BLaER1 treated with 17β-estradiol and CSF1 and Interleukin-3, amounts not matched to agents 10 nM and 100 nM (cell line): ENCODE measurements around the gene MYLK.

Experiments
- H3K27ac ChIP-seq, 11 experiments: shearing (Covaris generic); formaldehyde crosslinking; 2 replicates each; pipeline ENCODE4 v1.8.1; 2022
- H3K27me3 ChIP-seq, 11 experiments: shearing (Covaris generic); formaldehyde crosslinking; 2 replicates each; pipeline ENCODE4 v1.8.1; 2022
- H3K36me3 ChIP-seq, 11 experiments: shearing (Covaris generic); formaldehyde crosslinking; 2 replicates each; pipeline ENCODE4 v1.8.1; 2022
- H3K4me1 ChIP-seq, 10 experiments: shearing (Covaris generic); formaldehyde crosslinking; 2 replicates each; pipeline ENCODE4 v1.8.1; 2022
- H3K4me2 ChIP-seq, 11 experiments: shearing (Covaris generic); formaldehyde crosslinking; 2 replicates each; pipeline ENCODE4 v1.8.1; 2022
- H3K4me3 ChIP-seq, 10 experiments: shearing (Covaris generic); formaldehyde crosslinking; 2 replicates each; pipeline ENCODE4 v1.8.1; 2022
- H3K9ac ChIP-seq, 11 experiments: shearing (Covaris generic); formaldehyde crosslinking; 2 replicates each; pipeline ENCODE4 v1.8.1; 2022
- H3K9me3 ChIP-seq, 11 experiments: shearing (Covaris generic); formaldehyde crosslinking; replicated peaks in 1 of 11; 2 replicates each; pipeline ENCODE4 v1.8.1; 2022
- H4K20me1 ChIP-seq, 11 experiments: shearing (Covaris generic); formaldehyde crosslinking; 2 replicates each; pipeline ENCODE4 v1.8.1; 2022
- Cebpa-rat ChIP-seq, 11 experiments: shearing (Covaris generic); IDR thresholded peaks; 2 replicates each; pipeline ENCODE4 v1.8.1; 2022

Gene MYLK

DNA sequence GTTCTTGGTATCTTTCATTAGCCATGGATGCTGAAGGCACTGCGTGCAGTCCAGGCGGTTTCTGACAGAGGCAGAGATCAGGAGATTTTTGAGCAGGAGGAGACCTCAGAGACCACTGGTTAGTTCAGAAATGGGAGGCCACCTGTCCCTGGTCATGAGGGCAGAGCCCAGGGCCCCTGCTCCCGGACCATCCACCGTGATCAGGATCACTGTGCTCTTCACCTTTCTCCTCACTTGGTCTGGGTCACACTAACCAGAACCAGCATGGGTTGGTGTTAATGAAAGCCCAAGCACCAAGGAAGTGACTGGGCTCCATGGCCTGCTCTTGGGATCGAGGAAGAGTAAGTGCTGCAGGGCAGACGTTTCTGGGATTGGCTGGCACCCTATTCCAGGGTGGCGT, 257.3 kb downstream of the MYLK start:
- Histone ChIP-seq H3K27me3 (no peaks in the 10 kb centered on the region), H4K20me1 (no peaks in the 10 kb centered on the region; a peak in 1 of 22 replicates), H3K9ac (no peak overlapping the region), H3K4me2 (no peak overlapping the region), H3K27ac (no peak overlapping the region), H3K36me3 (peaks cover 0 to 88% (median 52%) of the 10 kb centered on the region in 11 experiments; a peak in 14 of 22 replicates), H3K9me3 (no peaks in the 10 kb centered on the region), H3K4me1 (peaks cover 0 to 3% (median 0%) of the 10 kb centered on the region in 10 experiments; a peak in 3 of 20 replicates), H3K4me3 (no peak overlapping the region)
- TF ChIP-seq Cebpa-rat (IDR thresholded peaks at IDR 0.05) = no peak

GRCh38 chr3:123624302-123624701, 259.8 kb downstream of the MYLK start:
- H3K9ac ChIP-seq = no peak overlapping the region
- no peak for TF ChIP-seq Cebpa-rat (IDR thresholded peaks at IDR 0.05)
- H3K4me1 ChIP-seq = peaks cover 3 to 13% (median 11%) of the 10 kb centered on the region in 10 experiments
- peaks cover 0 to 85% (median 41%) of the 10 kb centered on the region in 11 experiments; a peak in 13 of 22 replicates for H3K36me3 ChIP-seq
- H3K4me3 ChIP-seq = no peak overlapping the region
- 0 out of 22 replicates have a peak, but pooled peaks cover 0 to under 1% (median 0%) of the 10 kb centered on the region in 11 experiments for H4K20me1 ChIP-seq
- H3K4me2 ChIP-seq = no peak overlapping the region; a peak in 1 of 22 replicates
- no peak overlapping the region for H3K27ac ChIP-seq
- no peaks in the 10 kb centered on the region for H3K27me3 ChIP-seq
- no peaks in the 10 kb centered on the region for H3K9me3 ChIP-seq

- TF ChIP-seq Cebpa-rat (IDR thresholded peaks at IDR 0.05) = no peak
- Histone ChIP-seq H3K4me2 (no peak overlapping the region), H3K27me3 (no peaks in the 10 kb centered on the region), H3K4me1 (peaks cover 12 to 22% (median 18%) of the 10 kb centered on the region in 10 experiments), H3K9ac (no peak overlapping the region), H4K20me1 (peaks cover 0 to 6% (median 0%) of the 10 kb centered on the region in 11 experiments; a peak in 3 of 22 replicates), H3K36me3 (peaks cover 0 to 76% (median 34%) of the 10 kb centered on the region in 11 experiments; a peak in 13 of 22 replicates), H3K27ac (no peak overlapping the region), H3K4me3 (no peak overlapping the region), H3K9me3 (no peaks in the 10 kb centered on the region)
Observed at GRCh38 chr3:123623346-123623880, 260.7 kb downstream of the MYLK start.

DNA sequence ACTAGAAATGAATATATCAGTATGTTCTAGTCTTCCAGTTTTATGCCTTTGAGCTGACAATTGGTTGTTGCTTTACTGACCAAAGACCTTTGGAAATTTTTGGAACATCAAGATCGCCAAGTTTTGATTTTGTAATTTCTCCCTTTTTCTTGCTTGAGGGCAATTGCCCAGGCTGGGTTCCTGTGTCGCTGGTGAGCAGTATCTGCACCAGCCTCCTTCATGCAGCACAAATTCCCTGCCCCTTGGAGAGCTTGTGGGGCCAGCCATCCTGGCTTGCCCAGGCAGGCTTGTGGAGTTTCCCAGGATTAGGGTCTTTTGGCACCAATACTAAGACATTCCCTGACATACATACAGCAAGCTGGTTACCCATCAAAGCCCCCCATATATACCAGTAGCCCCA, 261.4 kb downstream of the MYLK start:
- Histone ChIP-seq H4K20me1 (peaks cover 0 to 12% (median 0%) of the 10 kb centered on the region in 11 experiments; a peak in 3 of 22 replicates), H3K9ac (no peak overlapping the region), H3K27me3 (no peaks in the 10 kb centered on the region), H3K27ac (no peak overlapping the region), H3K4me1 (peaks cover 18 to 28% (median 25%) of the 10 kb centered on the region in 10 experiments), H3K36me3 (peaks cover 0 to 76% (median 28%) of the 10 kb centered on the region in 11 experiments; a peak in 13 of 22 replicates), H3K9me3 (no peaks in the 10 kb centered on the region), H3K4me3 (no peak overlapping the region), H3K4me2 (no peak overlapping the region)
- no peak for TF ChIP-seq Cebpa-rat (IDR thresholded peaks at IDR 0.05)

DNA sequence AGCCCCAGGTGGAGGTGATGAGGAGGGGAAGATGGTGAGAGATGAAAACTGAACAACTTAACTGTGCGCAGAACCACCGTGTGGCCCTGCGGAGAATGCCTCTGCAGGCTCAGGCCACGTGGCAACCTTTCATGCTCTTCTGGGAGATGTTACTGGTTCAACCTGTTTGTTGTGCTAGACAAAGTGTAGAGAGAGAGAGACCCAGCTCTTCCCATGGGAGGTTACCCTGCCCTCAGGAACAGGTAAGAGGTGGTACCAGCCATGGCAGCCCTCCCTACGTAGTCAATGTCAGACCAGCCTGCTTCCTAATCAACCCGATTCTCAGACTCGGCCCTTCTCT, 262.3 kb downstream of the MYLK start:
- no peaks in the 10 kb centered on the region for H3K27me3 ChIP-seq

DNA sequence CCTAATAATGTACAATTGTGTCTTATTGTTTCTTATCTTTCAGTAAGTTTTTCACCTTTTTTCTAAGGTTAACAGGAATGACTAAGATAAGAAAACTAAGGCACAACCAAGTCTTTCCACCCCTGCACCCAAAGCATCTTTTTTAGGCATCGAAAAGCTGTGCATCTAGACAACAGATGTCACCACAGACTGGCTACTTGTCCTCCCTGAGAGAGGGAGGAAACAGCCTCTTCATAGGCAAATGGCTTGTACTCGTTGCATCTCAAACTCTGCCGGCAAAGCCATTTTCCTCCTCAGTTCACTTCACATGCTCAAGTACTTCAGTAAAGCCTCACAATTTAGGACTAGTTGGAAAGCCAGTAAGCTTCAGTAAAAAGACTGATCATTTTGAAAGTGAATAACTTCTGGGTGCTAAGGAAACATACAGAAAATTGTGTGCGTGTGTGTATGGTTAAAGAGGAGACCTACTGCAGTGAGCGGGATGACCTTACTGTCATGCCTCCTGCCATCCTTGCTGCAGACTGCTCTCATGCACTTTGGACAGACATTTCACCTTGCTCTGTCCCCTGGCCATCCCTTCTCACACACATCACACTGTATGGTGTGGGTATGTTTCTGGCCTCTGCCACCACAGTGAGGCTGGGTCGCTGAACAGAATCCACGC, 262.8 kb downstream of the MYLK start:
- no peak overlapping the region for H3K4me3 ChIP-seq
- H3K9me3 ChIP-seq = no peaks in the 10 kb centered on the region
- H3K27ac ChIP-seq = no peak overlapping the region
- no peaks in the 10 kb centered on the region for H3K27me3 ChIP-seq
- TF ChIP-seq Cebpa-rat (IDR thresholded peaks at IDR 0.05) = no peak
- H3K4me1 ChIP-seq = peaks cover 21 to 39% (median 32%) of the 10 kb centered on the region in 10 experiments
- H3K9ac ChIP-seq = no peak overlapping the region
- H4K20me1 ChIP-seq = peaks cover 0 to 14% (median 0%) of the 10 kb centered on the region in 11 experiments; a peak in 4 of 22 replicates
- peaks cover 0 to 76% (median 18%) of the 10 kb centered on the region in 11 experiments; a peak in 13 of 22 replicates for H3K36me3 ChIP-seq
- no peak overlapping the region for H3K4me2 ChIP-seq

More for the DNA sequence above, 262.3 kb downstream of the MYLK start:
- no peak overlapping the region for H3K4me2 ChIP-seq
- H3K9me3 ChIP-seq = no peaks in the 10 kb centered on the region
- TF ChIP-seq Cebpa-rat (IDR thresholded peaks at IDR 0.05) = no peak
- no peak overlapping the region for H3K4me3 ChIP-seq
- peaks cover 21 to 36% (median 32%) of the 10 kb centered on the region in 10 experiments for H3K4me1 ChIP-seq
- peaks cover 0 to 76% (median 23%) of the 10 kb centered on the region in 11 experiments; a peak in 13 of 22 replicates for H3K36me3 ChIP-seq
- H3K9ac ChIP-seq = no peak overlapping the region
- H3K27ac ChIP-seq = no peak overlapping the region
- H4K20me1 ChIP-seq = peaks cover 0 to 14% (median 0%) of the 10 kb centered on the region in 11 experiments; a peak in 4 of 22 replicates

- no peak for TF ChIP-seq Cebpa-rat (IDR thresholded peaks at IDR 0.05)
- Histone ChIP-seq H3K27ac (0 out of 22 replicates have a peak overlapping the region, but pooled peaks of 2 of the 11 experiments have one; percentile 5 to 7), H3K4me2 (peak overlapping the region in 3 of 11 experiments; percentile 7 to 97 (median 29); a peak in 6 of 22 replicates), H3K4me1 (peaks cover 21 to 39% (median 32%) of the 10 kb centered on the region in 10 experiments), H3K4me3 (no peak overlapping the region), H4K20me1 (peaks cover 0 to 14% (median 0%) of the 10 kb centered on the region in 11 experiments; a peak in 4 of 22 replicates), H3K27me3 (no peaks in the 10 kb centered on the region), H3K9ac (no peak overlapping the region), H3K36me3 (peaks cover 0 to 74% (median 16%) of the 10 kb centered on the region in 11 experiments; a peak in 13 of 22 replicates), H3K9me3 (no peaks in the 10 kb centered on the region)
Observed at GRCh38 chr3:123620343-123620742, 263.8 kb downstream of the MYLK start.

- peak overlapping the region; percentile 1 to 76 (median 55); a peak in 21 of 22 replicates for H3K27ac ChIP-seq
Observed at GRCh38 chr3:123618768-123619484, 265.2 kb downstream of the MYLK start.

More at GRCh38 chr3:123618768-123619484, 265.2 kb downstream of the MYLK start:
- TF ChIP-seq Cebpa-rat (IDR thresholded peaks at IDR 0.05) = no peak
- peak overlapping the region in 10 of 11 experiments; percentile 3 to 61 (median 40); a peak in 17 of 22 replicates for H3K9ac ChIP-seq
- H3K9me3 ChIP-seq = no peaks in the 10 kb centered on the region
- H3K36me3 ChIP-seq = peaks cover 0 to 75% (median 22%) of the 10 kb centered on the region in 11 experiments; a peak in 15 of 22 replicates
- H3K4me1 ChIP-seq = peaks cover 23 to 39% (median 33%) of the 10 kb centered on the region in 10 experiments
- H3K4me2 ChIP-seq = peak overlapping the region; percentile 72 to 97 (median 87)
- peak overlapping the region in 4 of 10 experiments; percentile 23 to 48 (median 35); a peak in 8 of 20 replicates for H3K4me3 ChIP-seq
- H4K20me1 ChIP-seq = peaks cover 0 to 14% (median 0%) of the 10 kb centered on the region in 11 experiments; a peak in 4 of 22 replicates
- no peaks in the 10 kb centered on the region for H3K27me3 ChIP-seq
